ENCODE data around the gene CYP3A7. TPM values are rescaled to one million over a fixed set of nuclear protein-coding genes. Genes with fewer than 3 reads are reported as not detected.
A peak's percentile ranks its signal among the peaks of the same experiment; 100 is the strongest.
"Not testable (repeated sequence)": the region's sequence is repeated elsewhere in the genome, so short reads cannot be mapped to it uniquely, and the experiment has no call there.

CYP3A7 gene
- total RNA-seq, 4 donors from 2014 or later, result 0.22 TPM; not detected in 3

DNA sequence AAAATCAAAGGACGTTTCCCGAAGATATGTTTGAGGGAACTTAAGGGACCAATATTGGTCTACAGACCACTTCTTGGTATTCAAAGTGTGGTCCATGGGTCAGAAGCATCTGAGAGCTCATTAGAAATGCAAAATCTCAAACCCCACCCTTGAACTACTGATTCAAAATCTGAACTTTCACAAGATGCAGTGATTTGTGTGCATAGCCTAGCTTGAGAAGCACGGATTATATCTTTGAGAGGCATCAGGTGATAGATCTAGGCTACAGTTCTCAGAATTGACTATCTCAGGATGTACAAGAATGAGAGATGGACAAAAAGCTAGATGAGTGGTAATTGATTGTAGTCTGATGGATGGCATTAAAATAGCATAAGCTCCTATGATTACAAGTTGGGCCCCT is 29.5 kb upstream of the CYP3A7 start:
- Histone ChIP-seq H3K4me3 (no peak overlapping the region), H3K27me3 (no peaks in the 10 kb centered on the region), H3K9me3 (no peaks in the 10 kb centered on the region), H3K27ac (no peak overlapping the region), H3K36me3 (no peaks in the 10 kb centered on the region), H3K4me1 (no peaks in the 10 kb centered on the region)
- DNase-seq (ENCODE audit: low spot score in 2 of 2), result no peak
- 90 to 91% methylated on average over 3 of the region's 3 CpGs for WGBS, 2 donors
- TF ChIP-seq CTCF (IDR thresholded peaks at IDR 0.05) (no peak), POLR2A (IDR thresholded peaks at IDR 0.05) (no peak), EP300 (IDR thresholded peaks at IDR 0.05) (no peak)

- TF ChIP-seq EP300 (IDR thresholded peaks at IDR 0.05), result no peak
- TF ChIP-seq CTCF (IDR thresholded peaks at IDR 0.05), result no peak
- TF ChIP-seq POLR2A (IDR thresholded peaks at IDR 0.05), result no peak
- 47 to 54% methylated on average over 7 of the region's 7 CpGs for WGBS, 2 donors
- no peak overlapping the region for H3K4me3 ChIP-seq
- peak in 1 of 2 donors; percentile 20 for DNase-seq (ENCODE audit: low spot score in 2 of 2)
- H3K36me3 ChIP-seq, result no peaks in the 10 kb centered on the region
- H3K4me1 ChIP-seq, result no peaks in the 10 kb centered on the region
- no peaks in the 10 kb centered on the region for H3K9me3 ChIP-seq
- no peak overlapping the region for H3K27ac ChIP-seq
- H3K27me3 ChIP-seq, result no peaks in the 10 kb centered on the region
These were observed 27.8 kb upstream of the CYP3A7 start for GRCh38 chr7:99762680-99763327.

DNA sequence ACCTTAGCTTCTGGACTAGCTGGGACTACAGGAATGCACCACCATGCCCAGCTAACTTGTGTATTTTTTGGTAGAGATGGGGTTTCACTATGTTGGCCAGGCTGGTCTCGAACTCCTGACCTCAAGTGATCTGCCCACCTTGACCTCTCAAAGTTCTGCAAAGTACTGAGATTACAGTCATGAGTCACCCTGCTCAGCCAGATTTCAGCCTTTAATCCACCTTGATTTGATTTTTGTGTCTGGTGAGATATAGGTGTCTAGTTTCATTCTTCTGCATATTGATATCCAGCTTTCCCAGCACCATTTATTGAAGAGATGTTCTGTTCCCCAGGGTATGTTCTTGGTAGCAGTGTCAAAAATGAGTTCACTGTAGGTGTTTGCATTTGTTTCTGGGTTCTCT is 20.1 kb upstream of the CYP3A7 start:
- no peak for DNase-seq (ENCODE audit: low spot score in 2 of 2)
- H3K27ac ChIP-seq, result no peak overlapping the region
- peaks cover 0 to 7% (median 0%) of the 10 kb centered on the region in 4 donors for H3K9me3 ChIP-seq
- no peaks in the 10 kb centered on the region for H3K4me1 ChIP-seq
- H3K27me3 ChIP-seq, result no peaks in the 10 kb centered on the region
- no peaks in the 10 kb centered on the region for H3K36me3 ChIP-seq
- H3K4me3 ChIP-seq, result no peak overlapping the region
- 81 to 93% methylated on average over 1 of the region's 1 CpG for WGBS, 2 donors
- TF ChIP-seq POLR2A (IDR thresholded peaks at IDR 0.05) (no peak), EP300 (IDR thresholded peaks at IDR 0.05) (no peak), CTCF (IDR thresholded peaks at IDR 0.05) (no peak)

DNA sequence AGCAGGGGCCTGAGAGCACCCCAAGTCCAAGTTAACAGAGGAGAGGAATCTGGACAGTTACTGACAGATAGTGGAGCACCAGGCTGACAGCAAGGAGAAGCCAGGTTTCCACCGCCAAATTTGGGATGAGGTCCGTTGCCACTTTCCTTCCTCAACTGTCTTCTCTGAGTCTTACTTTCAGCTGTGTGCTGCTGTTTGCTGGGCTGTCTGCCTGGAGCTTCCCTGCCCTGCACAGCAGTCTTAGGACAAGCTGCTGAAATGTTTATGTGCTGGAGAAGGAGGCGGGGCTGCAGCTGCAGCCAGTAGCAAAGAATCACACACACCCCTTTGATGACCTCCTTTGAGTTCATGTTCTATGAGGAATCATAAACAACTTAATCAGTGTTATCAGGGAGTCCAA is 17.4 kb upstream of the CYP3A7 start:
- peaks cover 0 to 7% (median 0%) of the 10 kb centered on the region in 4 donors for H3K9me3 ChIP-seq
- H3K4me1 ChIP-seq, result no peaks in the 10 kb centered on the region
- TF ChIP-seq POLR2A (IDR thresholded peaks at IDR 0.05) (no peak), EP300 (IDR thresholded peaks at IDR 0.05) (no peak), CTCF (IDR thresholded peaks at IDR 0.05) (no peak)
- DNase-seq (ENCODE audit: low spot score in 2 of 2), result no peak
- H3K36me3 ChIP-seq, result no peaks in the 10 kb centered on the region
- no peaks in the 10 kb centered on the region for H3K27me3 ChIP-seq
- 54 to 63% methylated on average over 3 of the region's 3 CpGs for WGBS, 2 donors
- no peak overlapping the region for H3K4me3 ChIP-seq
- H3K27ac ChIP-seq, result no peak overlapping the region

DNA sequence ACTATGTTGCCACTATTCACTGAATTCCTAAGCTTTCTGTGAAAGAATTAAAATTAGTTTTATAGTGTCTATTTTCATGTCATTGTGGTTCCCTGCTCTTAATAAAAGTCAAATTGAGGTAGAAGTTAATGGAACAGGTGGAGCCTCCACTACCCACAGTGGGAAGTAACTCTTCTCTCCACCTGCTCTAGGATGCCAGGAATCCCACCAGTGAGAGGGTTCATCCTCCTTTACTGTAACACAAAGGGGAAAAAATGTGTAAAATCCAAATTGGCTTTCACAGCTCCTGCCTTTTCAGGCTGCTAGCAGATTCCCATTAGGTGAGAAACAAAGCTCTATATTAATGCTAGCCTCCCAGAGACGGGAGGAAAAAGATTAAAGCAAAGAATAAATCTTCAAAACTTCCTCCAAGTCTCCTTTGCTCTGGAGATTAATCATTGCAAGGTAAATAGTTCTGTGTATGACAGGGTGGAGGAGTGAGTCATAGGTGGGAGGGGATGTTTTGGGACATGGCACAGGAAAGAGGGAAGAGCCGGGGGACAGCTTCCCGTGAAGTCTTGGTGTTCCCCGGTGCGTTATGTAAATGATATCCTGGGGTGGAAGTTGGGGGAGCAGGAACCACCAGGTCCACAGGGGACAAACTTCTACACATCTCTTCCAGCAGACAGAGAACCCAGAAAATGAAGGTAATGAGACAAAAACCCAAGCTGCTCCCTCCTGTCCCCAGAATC is 16.5 kb upstream of the CYP3A7 start:
- H3K4me1 ChIP-seq; DNase-seq (ENCODE audit: low spot score in 2 of 2); H3K4me3 ChIP-seq; H3K36me3 ChIP-seq; H3K27me3 ChIP-seq; H3K27ac ChIP-seq; H3K9me3 ChIP-seq: not testable (repeated sequence)
- 37 to 40% methylated on average over 5 of the region's 5 CpGs for WGBS, 2 donors
